HG03060 (cell line): ENCODE results near the gene STEAP3.
"Not testable (repeated sequence)": the region's sequence is repeated elsewhere in the genome, so short reads cannot be mapped to it uniquely, and the experiment has no call there.

Experiments used
- ATAC-seq: cut with Tn5 transposase; IDR thresholded peaks from one replicate; pipeline ENCODE4 v1.9.1; 2021; ENCODE audit warnings: low read depth, moderate number of reproducible peaks; ENCODE audit not compliant: unreplicated experiment

STEAP3 gene

GRCh38 chr2:119259296-119259860 is 35.7 kb downstream of the STEAP3 start:
- no peak for ATAC-seq

GRCh38 chr2:119260646-119261492 is 37.2 kb downstream of the STEAP3 start:
- ATAC-seq = no peak

GRCh38 chr2:119261493-119262225 is 38.0 kb downstream of the STEAP3 start:
- no peak for ATAC-seq

GRCh38 chr2:119263025-119263424 is 39.4 kb downstream of the STEAP3 start:
- no peak for ATAC-seq

- no peak for ATAC-seq
Observed at GRCh38 chr2:119263656-119264055, 40.0 kb downstream of the STEAP3 start.

GRCh38 chr2:119264781-119265692 is 41.4 kb downstream of the STEAP3 start:
- ATAC-seq = peak; percentile 78

- no peak for ATAC-seq
Observed at GRCh38 chr2:119265693-119266066, 42.0 kb downstream of the STEAP3 start.

- no peak for ATAC-seq
Observed at GRCh38 chr2:119266091-119266589, 42.5 kb downstream of the STEAP3 start.

GRCh38 chr2:119267604-119268003 is 44.0 kb downstream of the STEAP3 start:
- no peak for ATAC-seq

- no peak for ATAC-seq
Observed at GRCh38 chr2:119276864-119277263, 53.2 kb downstream of the STEAP3 start.

- not testable (repeated sequence) for ATAC-seq
Observed at GRCh38 chr2:119278385-119278784, 54.8 kb downstream of the STEAP3 start.

GRCh38 chr2:119278946-119279345 is 55.3 kb downstream of the STEAP3 start:
- ATAC-seq = no peak

GRCh38 chr2:119279666-119280065 is 56.0 kb downstream of the STEAP3 start:
- no peak for ATAC-seq

- no peak for ATAC-seq
Observed at GRCh38 chr2:119280680-119281079, 57.0 kb downstream of the STEAP3 start.

GRCh38 chr2:119282146-119282995 is 58.7 kb downstream of the STEAP3 start:
- no peak for ATAC-seq

GRCh38 chr2:119282996-119283511 is 59.4 kb downstream of the STEAP3 start:
- ATAC-seq = no peak

GRCh38 chr2:119283873-119284331 is 60.3 kb downstream of the STEAP3 start:
- ATAC-seq = no peak

GRCh38 chr2:119286661-119287060 is 63.0 kb downstream of the STEAP3 start:
- no peak for ATAC-seq

- ATAC-seq = no peak
Observed at GRCh38 chr2:119288576-119288975, 64.9 kb downstream of the STEAP3 start.
